ENCODE data around the gene BBC3. TPM values are rescaled to one million over a fixed set of nuclear protein-coding genes. Genes with fewer than 3 reads are reported as not detected.
A peak's percentile ranks its signal among the peaks of the same experiment; 100 is the strongest.

Gene BBC3
- total RNA-seq, 1 donor from 2014 or later = 19.1 TPM

DNA sequence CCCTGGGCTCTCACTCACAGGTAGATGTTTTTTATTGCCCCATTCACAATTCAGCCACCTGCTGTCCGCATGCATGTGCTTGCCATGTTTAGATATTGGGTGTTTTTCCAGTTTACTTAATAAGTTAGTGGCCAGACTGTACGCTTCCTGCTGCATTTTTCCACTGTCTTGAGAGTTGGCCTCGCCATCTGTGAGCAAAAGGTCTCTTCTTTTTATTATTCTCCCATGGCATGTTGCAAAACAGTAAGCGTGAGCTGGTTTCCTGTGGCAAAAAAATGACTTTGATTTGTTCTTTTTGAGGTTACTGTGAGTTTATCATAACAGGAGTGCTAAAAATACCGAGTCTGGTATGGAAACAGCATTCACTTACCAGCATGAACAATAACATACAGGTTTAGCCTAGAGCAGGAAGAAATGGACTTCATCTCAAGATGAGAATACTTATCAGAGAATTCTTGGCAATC is 54.3 kb downstream of the BBC3 start:
- TF ChIP-seq, protein P1, sequence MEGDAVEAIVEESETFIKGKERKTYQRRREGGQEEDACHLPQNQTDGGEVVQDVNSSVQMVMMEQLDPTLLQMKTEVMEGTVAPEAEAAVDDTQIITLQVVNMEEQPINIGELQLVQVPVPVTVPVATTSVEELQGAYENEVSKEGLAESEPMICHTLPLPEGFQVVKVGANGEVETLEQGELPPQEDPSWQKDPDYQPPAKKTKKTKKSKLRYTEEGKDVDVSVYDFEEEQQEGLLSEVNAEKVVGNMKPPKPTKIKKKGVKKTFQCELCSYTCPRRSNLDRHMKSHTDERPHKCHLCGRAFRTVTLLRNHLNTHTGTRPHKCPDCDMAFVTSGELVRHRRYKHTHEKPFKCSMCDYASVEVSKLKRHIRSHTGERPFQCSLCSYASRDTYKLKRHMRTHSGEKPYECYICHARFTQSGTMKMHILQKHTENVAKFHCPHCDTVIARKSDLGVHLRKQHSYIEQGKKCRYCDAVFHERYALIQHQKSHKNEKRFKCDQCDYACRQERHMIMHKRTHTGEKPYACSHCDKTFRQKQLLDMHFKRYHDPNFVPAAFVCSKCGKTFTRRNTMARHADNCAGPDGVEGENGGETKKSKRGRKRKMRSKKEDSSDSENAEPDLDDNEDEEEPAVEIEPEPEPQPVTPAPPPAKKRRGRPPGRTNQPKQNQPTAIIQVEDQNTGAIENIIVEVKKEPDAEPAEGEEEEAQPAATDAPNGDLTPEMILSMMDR (IDR thresholded peaks at IDR 0.05; ENCODE audit: unreplicated experiment) = no peak
- Mint-ChIP-seq H3K4me3 (peak overlapping the region; percentile 14), H3K4me1 (peaks cover 45% of the 10 kb centered on the region), H3K9me3 (no peaks in the 10 kb centered on the region), H3K27me3 (ENCODE audit: low read depth) (no peaks in the 10 kb centered on the region), H3K27ac (peak overlapping the region; percentile 97), H3K36me3 (peaks cover 35% of the 10 kb centered on the region)
- no peak for DNase-seq (ENCODE audit: low spot score in 2 of 2, unreplicated experiment in 2 of 2)

GRCh38 chr19:47176071-47176626 is 54.9 kb downstream of the BBC3 start:
- Mint-ChIP-seq H3K36me3 (peaks cover 35% of the 10 kb centered on the region), H3K4me3 (no peak overlapping the region), H3K4me1 (peaks cover 45% of the 10 kb centered on the region), H3K27ac (peak overlapping the region; percentile 97), H3K9me3 (no peaks in the 10 kb centered on the region), H3K27me3 (ENCODE audit: low read depth) (no peaks in the 10 kb centered on the region)
- no peak for DNase-seq (ENCODE audit: low spot score in 2 of 2, unreplicated experiment in 2 of 2)
- TF ChIP-seq, protein P1 (IDR thresholded peaks at IDR 0.05; ENCODE audit: unreplicated experiment) = no peak

DNA sequence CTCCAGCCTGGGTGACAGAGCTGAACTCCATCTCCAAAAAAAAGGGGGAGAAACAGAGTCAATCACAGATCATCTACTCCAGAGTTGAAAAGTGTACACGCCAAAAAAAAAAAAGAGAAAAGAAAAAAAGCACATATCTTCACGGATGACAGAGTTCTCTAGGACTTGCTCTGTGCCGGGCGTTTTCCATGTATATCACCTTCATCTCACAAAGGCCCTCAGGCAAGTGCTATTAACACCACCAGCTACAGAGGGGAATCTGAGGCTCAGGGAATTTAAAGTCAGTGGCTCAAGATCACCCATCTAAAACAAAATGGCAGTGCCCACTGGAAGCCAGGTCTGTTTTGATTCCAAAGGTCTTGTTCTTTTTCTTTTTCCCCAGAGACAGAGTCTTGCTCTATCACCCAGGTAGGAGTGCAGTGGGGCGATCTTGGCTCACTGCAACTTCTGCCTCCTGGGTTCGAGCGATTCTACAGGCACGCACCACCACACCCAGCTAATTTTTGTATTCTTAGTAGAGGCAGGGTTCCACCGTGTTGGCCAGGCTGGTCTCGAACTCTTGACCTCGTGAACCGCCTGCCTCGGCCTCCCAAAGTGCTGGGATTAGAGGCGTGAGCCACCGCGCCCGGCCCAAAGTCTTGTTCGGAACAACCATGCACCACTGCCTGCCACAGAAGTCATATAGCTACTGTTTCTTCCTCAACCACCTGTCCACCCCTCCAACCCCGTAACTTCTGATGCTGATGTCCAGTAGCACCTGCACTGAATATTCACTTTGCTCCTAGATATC is 58.1 kb downstream of the BBC3 start:
- peak overlapping the region; percentile 73 for H3K27ac Mint-ChIP-seq

More for the DNA sequence above, 58.1 kb downstream of the BBC3 start:
- H3K9me3 Mint-ChIP-seq = no peaks in the 10 kb centered on the region
- DNase-seq (ENCODE audit: low spot score in 2 of 2, unreplicated experiment in 2 of 2) = no peak
- no peaks in the 10 kb centered on the region for H3K27me3 Mint-ChIP-seq (ENCODE audit: low read depth)
- H3K36me3 Mint-ChIP-seq = peaks cover 37% of the 10 kb centered on the region
- TF ChIP-seq, protein P1 (IDR thresholded peaks at IDR 0.05; ENCODE audit: unreplicated experiment) = no peak
- H3K4me3 Mint-ChIP-seq = no peak overlapping the region
- peaks cover 41% of the 10 kb centered on the region for H3K4me1 Mint-ChIP-seq

Small RNAs within 50 kb of the gene (microRNA-seq; reads per million reads assigned to microRNA genes)
- gene MIR3190 (not detected), gene MIR3191 (not detected)

Other genes starting within 250 kb of the BBC3 start
- gene NPAS1, start 211.4 kb downstream of the BBC3 start, total RNA-seq = 3.4 to 3.9 TPM (median 3.9 TPM) in 3 replicates
- gene TMEM160, start 182.6 kb downstream of the BBC3 start, total RNA-seq = 35.4 to 38.1 TPM (median 36.2 TPM) in 3 replicates
- 65.3 to 68.7 TPM (median 67.9 TPM) in 3 replicates for gene ZC3H4, start 117.4 kb downstream of the BBC3 start, total RNA-seq
- gene SAE1, start 100.4 kb downstream of the BBC3 start, total RNA-seq = 137 to 141 TPM (median 138 TPM) in 3 replicates
- gene CCDC9, start 25.3 kb upstream of the BBC3 start, total RNA-seq = 45.6 to 49.2 TPM (median 46.8 TPM) in 3 replicates
- gene INAFM1, start 43.7 kb upstream of the BBC3 start, total RNA-seq = 24.4 to 25.1 TPM (median 24.6 TPM) in 3 replicates
- gene C5AR1, start 78.7 kb upstream of the BBC3 start, total RNA-seq = 0.47 to 1.2 TPM (median 0.98 TPM) in 3 replicates
- gene C5AR2, start 101.0 kb upstream of the BBC3 start, total RNA-seq = not detected in 3 replicates
- gene DHX34, start 118.1 kb upstream of the BBC3 start, total RNA-seq = 31.7 to 31.9 TPM (median 31.7 TPM) in 3 replicates
- gene MEIS3, start 188.3 kb upstream of the BBC3 start, total RNA-seq = 268 to 277 TPM (median 273 TPM) in 3 replicates
- 2.2 to 3.7 TPM (median 2.5 TPM) in 3 replicates for gene SLC8A2, start 240.7 kb upstream of the BBC3 start, total RNA-seq

Measured in mesothelial cell of epicardium (in vitro differentiated cells).